ENCODE data around the gene DDX59. TPM values are rescaled to one million over a fixed set of nuclear protein-coding genes. Genes with fewer than 3 reads are reported as not detected.

Gene DDX59
- total RNA-seq, 1 experiment from 2014 or later = 35.9 TPM

- peak in 1 of 2 experiments; percentile 45 for DNase-seq
- H3K4me1 ChIP-seq (replicated peaks; ENCODE audit: insufficient read depth) = no peaks in the 10 kb centered on the region
- H2AFZ ChIP-seq = no peak overlapping the region; the same call in 1 of the 2 replicates
- intact Hi-C loops (cut with micrococcal nuclease; ENCODE audit: unreplicated experiment) = no loop called here
- no peak overlapping the region for H3K4me2 ChIP-seq
- H3K27me3 ChIP-seq (ENCODE audit: insufficient read depth, low read depth) = no peaks in the 10 kb centered on the region
- H4K20me1 ChIP-seq (ENCODE audit: insufficient read depth) = no peaks in the 10 kb centered on the region
- no peak overlapping the region for H3K4me3 ChIP-seq
- no peaks in the 10 kb centered on the region for H3F3A ChIP-seq (ENCODE audit: insufficient read depth, low read depth)
- H3K36me3 ChIP-seq (ENCODE audit: low read depth) = no peaks in the 10 kb centered on the region
- H3K9me2 ChIP-seq (ENCODE audit: insufficient read depth) = no peaks in the 10 kb centered on the region; the same call in 1 of the 2 replicates
- BruUV-seq (replicated peaks) = no TSS peak
- no peak for TF ChIP-seq CTCF (conservative IDR thresholded peaks at IDR 0.05)
- TF ChIP-seq EZH2 (IDR thresholded peaks at IDR 0.05; ENCODE audit: low read depth) = no peak
- no peak overlapping the region for H3K27ac ChIP-seq
- no peaks in the 10 kb centered on the region for H3K79me2 ChIP-seq (ENCODE audit: low read depth)
- CTCF ChIA-PET = no interaction called here
- H3K9me3 ChIP-seq (ENCODE audit: insufficient read depth, low read depth) = no peaks in the 10 kb centered on the region
- POLR2A ChIA-PET (ENCODE audit: unreplicated experiment) = no interaction called here
Observed at GRCh38 chr1:200684015-200684414, 14.3 kb upstream of the DDX59 start.

DNA sequence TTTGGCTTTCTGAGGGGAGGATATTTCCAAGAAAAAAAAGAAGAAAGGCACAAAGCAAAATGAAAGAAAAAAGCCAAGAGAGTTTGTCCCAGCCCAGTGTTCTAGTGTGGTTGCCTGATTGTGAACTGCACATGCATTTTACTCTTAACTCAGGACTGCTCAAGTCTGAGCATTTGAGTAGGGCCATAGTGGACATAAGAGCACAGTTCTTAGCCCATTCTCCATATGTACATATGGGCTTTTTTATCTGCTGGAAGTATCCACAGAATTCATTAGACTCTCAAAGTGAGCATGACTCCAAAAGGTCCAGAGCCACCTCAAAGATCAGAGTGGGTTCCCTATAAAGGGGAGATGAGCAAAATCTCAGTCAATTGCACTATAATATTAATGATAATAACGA is 13.6 kb upstream of the DDX59 start:
- Histone ChIP-seq H3K4me1 (replicated peaks; ENCODE audit: insufficient read depth) (no peaks in the 10 kb centered on the region), H3K4me3 (no peak overlapping the region), H3K4me2 (no peak overlapping the region), H3K27me3 (ENCODE audit: insufficient read depth, low read depth) (no peaks in the 10 kb centered on the region), H3K36me3 (ENCODE audit: low read depth) (no peaks in the 10 kb centered on the region), H3F3A (ENCODE audit: insufficient read depth, low read depth) (no peaks in the 10 kb centered on the region), H3K9me2 (ENCODE audit: insufficient read depth) (no peaks in the 10 kb centered on the region; the same call in 1 of the 2 replicates), H4K20me1 (ENCODE audit: insufficient read depth) (no peaks in the 10 kb centered on the region), H3K27ac (no peak overlapping the region), H3K79me2 (ENCODE audit: low read depth) (no peaks in the 10 kb centered on the region), H2AFZ (no peak overlapping the region), H3K9me3 (ENCODE audit: insufficient read depth, low read depth) (no peaks in the 10 kb centered on the region)
- no peak for DNase-seq
- BruUV-seq (replicated peaks) = no TSS peak
- POLR2A ChIA-PET (ENCODE audit: unreplicated experiment) = no interaction called here
- CTCF ChIA-PET = interaction anchor here (0.6 kb wide), 1 partner anchor 212 kb away, joined by 4 read pairs; no protein-coding TSS in a partner anchor
- TF ChIP-seq EZH2 (IDR thresholded peaks at IDR 0.05; ENCODE audit: low read depth) (no peak), CTCF (conservative IDR thresholded peaks at IDR 0.05) (no peak)
- intact Hi-C loops (cut with micrococcal nuclease; ENCODE audit: unreplicated experiment) = no loop called here

GRCh38 chr1:200681231-200681630 is 11.5 kb upstream of the DDX59 start:
- ChIA-PET CTCF (no interaction called here), POLR2A (ENCODE audit: unreplicated experiment) (interaction anchor here (0.6 to 0.7 kb wide), 2 partner anchors 696 to 1451 kb away, joined by 4 to 5 read pairs; no protein-coding TSS in a partner anchor)
- DNase-seq = no peak
- BruUV-seq (replicated peaks) = no TSS peak
- TF ChIP-seq CTCF (conservative IDR thresholded peaks at IDR 0.05) (no peak), EZH2 (IDR thresholded peaks at IDR 0.05; ENCODE audit: low read depth) (no peak)
- Histone ChIP-seq H3K4me3 (no peak overlapping the region), H3K9me3 (ENCODE audit: insufficient read depth, low read depth) (no peaks in the 10 kb centered on the region), H2AFZ (peak overlapping the region; percentile 59; the same call in 1 of the 2 replicates), H3K27ac (no peak overlapping the region), H3K4me1 (replicated peaks; ENCODE audit: insufficient read depth) (no peaks in the 10 kb centered on the region), H3K79me2 (ENCODE audit: low read depth) (no peaks in the 10 kb centered on the region), H3K36me3 (ENCODE audit: low read depth) (no peaks in the 10 kb centered on the region), H3K4me2 (no peak overlapping the region), H3F3A (ENCODE audit: insufficient read depth, low read depth) (no peaks in the 10 kb centered on the region), H4K20me1 (ENCODE audit: insufficient read depth) (no peaks in the 10 kb centered on the region), H3K9me2 (ENCODE audit: insufficient read depth) (no peaks in the 10 kb centered on the region; the same call in 1 of the 2 replicates), H3K27me3 (ENCODE audit: insufficient read depth, low read depth) (no peaks in the 10 kb centered on the region)
- intact Hi-C loops (cut with micrococcal nuclease; ENCODE audit: unreplicated experiment) = no loop called here
